COLO829 (cell line): ENCODE data around the gene PPEF1.
"Not testable (repeated sequence)": the region's sequence is repeated elsewhere in the genome, so short reads cannot be mapped to it uniquely, and the experiment has no call there.

Source experiments
- DNase-seq: peaks from one replicate; pipeline ENCODE4 v3.0.0; 2012; ENCODE audit warnings: low spot score

Gene PPEF1

GRCh38 chrX:18797141-18797540 is 89.7 kb downstream of the PPEF1 start:
- DNase-seq, result no peak

GRCh38 chrX:18799911-18800310 is 92.5 kb downstream of the PPEF1 start:
- DNase-seq, result no peak

GRCh38 chrX:18809641-18810040 is 102.2 kb downstream of the PPEF1 start:
- no peak for DNase-seq

GRCh38 chrX:18810416-18810815 is 103.0 kb downstream of the PPEF1 start:
- DNase-seq, result no peak

GRCh38 chrX:18825375-18825774 is 117.9 kb downstream of the PPEF1 start:
- DNase-seq, result peak; percentile 77

- DNase-seq, result peak; percentile 4
Measured at GRCh38 chrX:18828832-18829404, 121.5 kb downstream of the PPEF1 start.

- DNase-seq, result no peak
Measured at GRCh38 chrX:18833071-18833731, 125.8 kb downstream of the PPEF1 start.

- not testable (repeated sequence) for DNase-seq
Measured at GRCh38 chrX:18847901-18848300, 140.5 kb downstream of the PPEF1 start.

- DNase-seq, result peak; percentile 88
Measured at GRCh38 chrX:18855919-18856644, 148.6 kb downstream of the PPEF1 start.

GRCh38 chrX:18856645-18856997 is 149.2 kb downstream of the PPEF1 start:
- no peak for DNase-seq

- no peak for DNase-seq
Measured at GRCh38 chrX:18861511-18861910, 154.1 kb downstream of the PPEF1 start.

- DNase-seq, result no peak
Measured at GRCh38 chrX:18864390-18864920, 157.0 kb downstream of the PPEF1 start.

GRCh38 chrX:18871161-18871890 is 163.9 kb downstream of the PPEF1 start:
- DNase-seq, result no peak

GRCh38 chrX:18871970-18872369 is 164.5 kb downstream of the PPEF1 start:
- DNase-seq, result no peak

- no peak for DNase-seq
Measured at GRCh38 chrX:18872621-18873020, 165.2 kb downstream of the PPEF1 start.

- DNase-seq, result peak; percentile 73
Measured at GRCh38 chrX:18873189-18873791, 165.8 kb downstream of the PPEF1 start.

GRCh38 chrX:18873836-18874235 is 166.4 kb downstream of the PPEF1 start:
- DNase-seq, result no peak

GRCh38 chrX:18874560-18875255 is 167.3 kb downstream of the PPEF1 start:
- no peak for DNase-seq

- DNase-seq, result no peak
Measured at GRCh38 chrX:18875256-18875878, 167.9 kb downstream of the PPEF1 start.

- DNase-seq, result no peak
Measured at GRCh38 chrX:18877469-18877868, 170.0 kb downstream of the PPEF1 start.
